ENCODE measurements around the gene LRRC47.

Gene LRRC47

GRCh38 chr1:3746389-3746829 lies 49.9 kb downstream of the LRRC47 start:
- DNase-seq: no peak

DNA sequence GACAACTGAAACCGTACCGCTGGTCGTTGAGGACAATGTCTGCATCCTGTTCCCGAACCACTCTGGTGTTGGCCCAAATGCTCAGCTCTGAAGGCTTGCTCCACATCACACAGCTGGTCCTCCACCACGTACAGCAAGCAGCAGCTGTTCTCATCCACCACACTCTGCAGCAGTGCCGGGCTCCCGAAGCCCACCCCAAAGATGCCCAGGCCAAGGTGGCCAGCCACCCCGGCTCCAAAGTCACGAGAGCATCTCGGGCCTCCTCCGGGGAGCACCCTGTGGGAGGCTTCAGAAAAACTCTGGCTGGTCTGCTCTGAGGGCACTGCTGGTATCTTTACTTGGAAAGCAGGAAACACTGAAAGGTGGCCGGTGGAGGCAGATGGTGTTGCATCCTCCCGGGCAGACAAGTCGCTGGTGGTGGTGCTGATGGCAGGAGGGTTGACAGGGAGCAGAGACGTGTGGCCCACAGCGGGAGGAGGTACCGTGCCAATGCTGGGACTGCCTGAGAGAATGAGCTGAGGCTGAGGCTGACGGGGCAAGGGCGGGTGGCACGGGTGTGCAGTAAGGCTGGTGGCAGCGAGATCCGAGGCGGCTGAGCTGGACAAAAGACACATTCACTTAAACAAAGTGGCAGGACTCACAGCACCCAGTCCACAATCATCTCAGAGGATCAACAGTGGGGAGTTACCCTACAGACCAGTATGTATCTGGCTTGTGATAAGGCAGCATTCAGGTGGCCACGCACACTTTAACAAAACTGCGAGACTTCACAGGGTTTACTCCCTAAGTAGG lies 50.5 kb downstream of the LRRC47 start:
- DNase-seq: no peak

- DNase-seq: no peak
These were observed 51.2 kb downstream of the LRRC47 start for GRCh38 chr1:3745071-3745470.

GRCh38 chr1:3744646-3745045 lies 51.7 kb downstream of the LRRC47 start:
- no peak for DNase-seq

DNA sequence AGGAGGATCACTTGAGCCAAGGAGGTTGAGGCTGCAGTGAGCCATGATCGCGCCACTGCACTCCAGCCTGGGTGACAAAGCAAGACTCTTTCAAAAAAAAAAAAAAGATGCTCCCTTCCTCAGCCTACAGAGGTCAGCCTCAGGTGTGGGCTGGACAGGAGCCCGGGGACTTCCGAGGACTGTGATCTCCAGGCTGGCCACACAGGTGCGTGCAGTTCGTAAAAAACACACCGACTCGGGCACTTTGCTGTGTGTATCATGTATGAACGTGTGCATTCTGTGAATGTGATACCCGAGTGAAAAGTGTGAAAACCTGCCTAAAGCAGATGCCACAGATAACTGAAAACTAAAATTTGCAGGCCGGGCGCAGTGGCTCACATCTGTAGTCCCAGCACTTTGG lies 52.5 kb downstream of the LRRC47 start:
- DNase-seq: no peak

DNA sequence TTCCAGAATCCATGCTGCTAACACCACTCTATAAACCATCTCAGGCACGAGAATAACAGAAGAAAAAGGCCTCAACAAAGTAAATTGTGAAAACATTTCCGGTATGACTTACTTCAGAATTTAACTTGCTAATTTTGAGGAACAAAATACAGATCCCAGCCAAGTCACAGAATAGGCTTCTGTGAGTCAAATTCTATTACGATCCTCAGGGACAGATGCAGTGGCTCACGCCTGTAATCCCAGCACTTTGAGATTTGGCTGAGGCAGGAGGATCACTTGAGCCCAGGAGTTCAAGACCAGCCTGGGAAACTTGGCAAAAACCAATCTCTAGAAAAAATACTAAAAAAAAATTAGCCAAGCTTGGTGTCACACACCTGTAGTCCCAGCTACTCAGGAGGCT lies 52.9 kb downstream of the LRRC47 start:
- no peak for DNase-seq

DNA sequence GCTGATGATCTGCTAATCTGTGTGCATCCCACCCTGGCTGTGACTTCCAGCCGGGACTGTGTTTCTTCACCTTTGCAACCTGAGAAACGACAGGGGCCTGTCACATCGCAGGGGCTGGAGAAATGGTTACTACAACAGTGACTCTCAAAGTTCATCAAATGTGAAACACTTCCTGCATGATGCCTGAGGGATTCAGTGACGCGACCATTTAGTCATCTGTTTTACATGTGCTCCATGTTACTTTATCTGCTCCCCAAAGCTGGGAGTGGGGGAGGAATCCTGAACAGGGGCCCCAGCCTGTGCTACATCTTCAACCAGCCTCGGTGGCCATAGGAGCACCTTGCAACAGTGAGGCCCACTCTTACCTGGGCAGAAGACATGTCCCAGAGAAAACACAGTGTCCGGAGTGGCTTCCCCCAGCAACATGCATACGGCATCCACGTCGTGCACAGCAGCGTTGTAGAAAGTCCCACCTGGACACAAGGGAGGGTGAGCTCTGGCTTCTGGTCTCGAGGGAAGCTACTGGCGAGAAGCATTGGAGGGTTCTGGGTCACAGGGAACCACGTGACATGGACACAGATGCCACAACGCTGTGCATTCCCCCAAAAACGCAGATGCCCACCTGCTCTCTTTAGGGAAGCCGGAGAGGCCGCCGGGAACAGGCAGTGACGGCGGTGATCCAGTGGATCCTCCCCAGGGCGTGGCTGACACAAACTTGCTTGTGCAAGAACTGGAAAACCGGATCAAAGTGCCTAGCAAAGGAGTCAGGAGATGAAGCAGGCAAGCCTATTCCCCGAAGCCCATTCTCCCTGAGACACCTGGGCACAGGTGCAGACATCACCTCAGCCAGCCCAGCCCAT lies 53.6 kb downstream of the LRRC47 start:
- DNase-seq: no peak

GRCh38 chr1:3741566-3742438 lies 54.5 kb downstream of the LRRC47 start:
- DNase-seq: no peak

DNA sequence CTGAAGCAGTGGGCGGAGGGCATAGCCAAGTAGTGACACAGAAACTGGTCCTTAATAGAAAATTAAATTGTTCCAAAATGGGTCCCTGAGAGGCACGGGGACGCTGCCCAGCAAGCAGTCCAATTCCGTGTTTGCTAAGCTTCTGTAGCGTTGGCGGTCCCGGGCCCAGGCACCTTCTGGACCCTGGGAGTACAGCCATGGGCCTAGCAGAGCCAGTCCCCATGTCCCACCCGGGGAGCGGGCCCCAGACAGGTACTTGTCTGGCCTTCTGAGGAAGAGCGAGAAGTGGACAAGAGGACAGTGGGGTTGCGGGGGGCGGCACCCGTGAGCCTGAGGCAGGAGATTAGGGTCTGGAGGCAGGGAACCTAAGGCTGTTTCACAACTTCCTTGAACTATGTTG lies 55.5 kb downstream of the LRRC47 start:
- no peak for DNase-seq

DNA sequence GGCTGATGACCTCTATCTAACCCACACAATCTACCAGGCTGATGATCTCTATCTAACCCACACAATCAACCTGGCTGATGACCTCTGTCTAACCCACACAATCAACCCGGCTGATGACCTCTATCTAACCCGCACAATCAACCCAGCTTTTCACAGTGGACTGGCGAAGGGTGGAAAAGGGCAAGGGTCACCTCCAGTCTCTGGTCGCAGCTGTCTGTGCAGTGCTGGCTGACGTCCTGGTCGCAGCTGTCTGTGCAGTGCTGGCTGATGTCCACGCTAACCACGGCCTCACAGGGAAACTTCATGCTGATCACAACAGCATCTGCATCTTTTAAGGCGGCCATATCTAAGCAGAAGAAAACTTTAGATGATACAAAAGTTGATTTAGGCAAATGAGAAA lies 56.3 kb downstream of the LRRC47 start:
- DNase-seq: no peak

GRCh38 chr1:3738943-3739342 lies 57.4 kb downstream of the LRRC47 start:
- DNase-seq: no peak

- DNase-seq: no peak
These were observed 59.6 kb downstream of the LRRC47 start for GRCh38 chr1:3736708-3737107.

DNA sequence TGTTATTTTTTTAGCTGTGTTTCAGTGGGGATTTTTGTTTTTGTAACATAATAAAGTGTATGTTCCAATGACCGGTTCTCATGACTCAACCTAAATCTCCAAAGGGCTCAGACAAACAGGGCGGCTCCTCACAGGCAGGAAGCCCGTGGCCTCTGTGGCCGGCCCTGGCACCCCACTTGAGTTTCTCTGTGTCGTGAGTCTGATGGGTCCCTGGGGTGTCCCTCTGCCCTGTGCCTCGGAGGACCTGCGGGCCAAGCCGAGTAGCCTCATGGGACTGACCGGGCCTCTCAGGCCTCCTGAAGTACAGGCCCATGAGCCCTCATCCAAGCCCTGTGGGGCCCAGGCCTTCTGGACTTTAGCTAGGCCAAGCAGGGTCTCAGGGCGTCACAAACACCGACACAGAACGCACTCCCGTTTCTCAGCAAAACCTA lies 60.2 kb downstream of the LRRC47 start:
- no peak for DNase-seq

DNA sequence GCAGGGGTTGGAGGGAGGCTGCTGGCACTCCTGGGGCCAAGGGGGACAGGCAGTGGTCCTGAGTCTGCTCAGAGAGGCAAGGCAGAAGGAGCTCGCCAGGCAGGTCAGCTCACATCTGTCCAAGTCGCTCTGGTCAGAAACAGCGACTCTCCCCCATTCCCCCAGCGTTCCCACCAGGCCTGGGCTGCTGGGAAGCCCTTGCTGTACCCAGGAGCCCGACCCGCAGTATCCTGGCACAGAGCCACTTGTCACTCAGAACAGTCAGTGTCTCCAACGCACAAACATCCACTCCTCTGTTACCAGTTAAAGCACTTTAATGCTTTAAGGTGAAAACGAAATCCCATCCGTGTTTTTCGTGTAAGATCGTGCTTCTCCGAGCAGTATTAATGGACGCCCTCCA lies 60.6 kb downstream of the LRRC47 start:
- DNase-seq: no peak

DNA sequence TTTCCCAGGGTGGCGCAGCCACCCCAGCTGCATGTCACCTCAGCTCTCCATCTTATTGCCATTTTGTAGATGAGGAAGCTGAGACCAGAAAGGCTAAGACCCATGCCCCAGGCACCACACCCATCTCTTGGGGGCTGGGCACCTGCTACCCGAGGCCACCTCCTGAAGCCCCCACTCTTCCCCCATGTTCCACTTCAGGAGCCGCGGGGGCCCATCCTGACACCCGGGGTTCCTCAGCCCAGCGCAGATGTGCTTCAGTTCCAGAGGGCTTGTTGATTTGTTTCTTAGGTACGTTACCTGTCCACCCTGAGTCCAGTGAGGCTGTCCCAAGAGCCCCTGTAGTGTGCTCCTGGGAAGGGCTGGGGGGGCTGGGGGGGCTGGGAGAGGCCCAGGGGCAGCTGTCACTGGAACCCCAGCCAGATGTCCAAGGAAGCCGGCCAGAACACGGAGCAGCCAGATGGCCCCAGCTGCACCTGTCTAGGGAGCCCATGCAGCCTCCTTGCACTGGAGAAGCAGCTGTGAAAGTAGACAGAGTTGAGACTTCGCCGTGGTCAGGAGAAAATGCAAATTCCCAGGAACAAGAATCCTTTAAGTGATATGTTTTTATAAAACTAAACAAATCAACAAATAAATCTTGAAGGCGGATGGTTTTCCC lies 61.1 kb downstream of the LRRC47 start:
- DNase-seq: no peak

GRCh38 chr1:3734602-3735001 lies 61.7 kb downstream of the LRRC47 start:
- DNase-seq: no peak

GRCh38 chr1:3733883-3734589 lies 62.3 kb downstream of the LRRC47 start:
- no peak for DNase-seq

DNA sequence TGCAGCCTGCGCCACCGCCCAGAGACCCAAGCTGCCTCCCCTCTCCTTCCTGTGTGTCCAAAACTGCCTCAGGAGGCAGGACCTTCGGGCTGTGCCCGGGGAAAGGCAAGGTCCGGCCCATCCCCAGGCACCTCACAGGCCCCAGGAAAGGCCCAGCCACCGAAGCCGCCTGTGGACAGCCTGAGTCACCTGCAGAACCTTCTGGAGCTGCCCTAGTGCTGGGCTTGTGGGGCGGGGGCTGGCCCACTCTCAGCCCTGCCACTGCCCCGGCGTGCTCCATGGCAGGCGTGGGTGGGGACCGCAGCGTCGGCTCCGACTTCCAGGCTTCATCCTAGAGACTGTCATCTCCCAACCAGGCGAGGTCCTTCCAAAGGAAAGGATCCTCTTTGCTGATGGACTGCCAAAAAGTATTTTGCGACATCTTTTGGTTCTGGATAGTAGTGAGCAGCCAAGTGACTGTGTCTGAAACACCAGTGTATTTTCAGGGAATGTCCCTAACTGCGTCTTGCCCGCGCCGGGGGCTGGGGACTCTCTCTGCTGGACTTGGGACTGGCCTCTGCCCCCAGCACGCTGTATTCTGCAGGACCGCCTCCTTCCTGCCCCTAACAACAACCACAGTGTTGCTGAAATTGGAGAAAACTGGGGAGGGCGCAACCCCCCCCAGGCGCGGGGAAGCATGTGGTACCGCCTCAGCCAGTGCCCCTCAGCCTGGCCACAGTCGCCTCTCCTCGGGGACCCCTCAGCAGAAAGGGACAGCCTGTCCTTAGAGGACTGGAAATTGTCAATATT lies 63.0 kb downstream of the LRRC47 start:
- DNase-seq: no peak

DNA sequence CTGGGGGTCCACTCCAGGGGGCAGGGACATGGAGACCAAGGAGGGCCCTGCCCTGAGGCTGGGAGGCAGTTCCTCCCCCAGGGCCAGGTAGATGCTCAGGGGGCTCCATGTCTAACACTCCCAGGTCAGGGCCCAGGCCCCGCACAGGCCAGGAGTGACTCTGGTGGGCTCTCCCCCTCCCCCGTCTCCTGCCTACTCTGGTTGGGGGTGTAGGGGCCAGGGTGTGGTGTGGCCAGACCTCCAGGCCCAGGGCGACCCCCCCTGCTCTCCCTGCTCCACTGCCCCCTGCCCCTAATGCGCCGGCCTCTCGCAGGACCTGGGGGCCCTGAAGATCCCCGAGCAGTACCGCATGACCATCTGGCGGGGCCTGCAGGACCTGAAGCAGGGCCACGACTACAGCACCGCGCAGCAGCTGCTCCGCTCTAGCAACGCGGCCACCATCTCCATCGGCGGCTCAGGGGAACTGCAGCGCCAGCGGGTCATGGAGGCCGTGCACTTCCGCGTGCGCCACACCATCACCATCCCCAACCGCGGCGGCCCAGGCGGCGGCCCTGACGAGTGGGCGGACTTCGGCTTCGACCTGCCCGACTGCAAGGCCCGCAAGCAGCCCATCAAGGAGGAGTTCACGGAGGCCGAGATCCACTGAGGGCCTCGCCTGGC lies 63.7 kb downstream of the LRRC47 start:
- DNase-seq: no peak

Data from NCI-H1105 treated with DMSO at 0.1 percent for 48 hours (cell line).